ENCODE measurements around the gene PI4K2A. TPM values are rescaled to one million over a fixed set of nuclear protein-coding genes. Genes with fewer than 3 reads are reported as not detected.

PI4K2A gene
- total RNA-seq, 4 donors from 2014 or later: 14.8 to 25.8 (median 22.7) TPM

GRCh38 chr10:97708167-97708566, 67.7 kb downstream of the PI4K2A start:
- Histone ChIP-seq H3K36me3 (no peaks in the 10 kb centered on the region), H3K4me1 (peaks cover 0 to 63% (median 34%) of the 10 kb centered on the region in 3 donors), H3K27ac (peak overlapping the region; percentile 77 to 97 (median 87)), H3K4me3 (no peak overlapping the region), H3K27me3 (no peaks in the 10 kb centered on the region), H3K9me3 (no peaks in the 10 kb centered on the region)
- 38 to 46% methylated on average over 1 to 2 of the region's 2 CpGs for WGBS, 2 donors (ENCODE audit: low coverage in 1 of 2)
- no peak for TF ChIP-seq CTCF (IDR thresholded peaks at IDR 0.05)
- no peak for TF ChIP-seq EP300 (IDR thresholded peaks at IDR 0.05)
- no peak for TF ChIP-seq POLR2AphosphoS5 (IDR thresholded peaks at IDR 0.05)
- no peak for TF ChIP-seq POLR2A (IDR thresholded peaks at IDR 0.05)
- peak; percentile 23 for ATAC-seq

GRCh38 chr10:97708976-97709946, 68.8 kb downstream of the PI4K2A start:
- TF ChIP-seq EP300 (IDR thresholded peaks at IDR 0.05) (no peak), POLR2A (IDR thresholded peaks at IDR 0.05) (no peak), POLR2AphosphoS5 (IDR thresholded peaks at IDR 0.05) (peak; percentile 42), CTCF (IDR thresholded peaks at IDR 0.05) (peak in 3 of 4 experiments; percentile 70 to 78 (median 77))
- H3K4me3 ChIP-seq: no peak overlapping the region
- no peaks in the 10 kb centered on the region for H3K27me3 ChIP-seq
- 31 to 41% methylated on average over 9 to 14 of the region's 18 CpGs for WGBS, 2 donors (ENCODE audit: low coverage in 1 of 2)
- peak overlapping the region; percentile 77 to 97 (median 87) for H3K27ac ChIP-seq
- H3K9me3 ChIP-seq: no peaks in the 10 kb centered on the region
- peak; percentile 58 for ATAC-seq
- no peaks in the 10 kb centered on the region for H3K36me3 ChIP-seq
- peaks cover 0 to 65% (median 34%) of the 10 kb centered on the region in 3 donors for H3K4me1 ChIP-seq

- peak overlapping the region; percentile 97 to 99 (median 98) for H3K27ac ChIP-seq
- no peak for ATAC-seq
- WGBS, 2 donors (ENCODE audit: low coverage in 1 of 2): 65 to 88% methylated on average over 3 to 5 of the region's 9 CpGs
- TF ChIP-seq POLR2AphosphoS5 (IDR thresholded peaks at IDR 0.05) (peak; percentile 6), CTCF (IDR thresholded peaks at IDR 0.05) (no peak)
- H3K4me1 ChIP-seq: peaks cover 5 to 88% (median 50%) of the 10 kb centered on the region in 3 donors
- H3K4me3 ChIP-seq: no peak overlapping the region
- no peaks in the 10 kb centered on the region for H3K9me3 ChIP-seq
- no peaks in the 10 kb centered on the region for H3K36me3 ChIP-seq
- no peaks in the 10 kb centered on the region for H3K27me3 ChIP-seq
These were observed 71.4 kb downstream of the PI4K2A start for GRCh38 chr10:97711640-97712572.

GRCh38 chr10:97713339-97713825, 72.9 kb downstream of the PI4K2A start, which contains the start of gene MARVELD1:
Gene MARVELD1, plus strand, starts transcription at chr10:97713730. Its CDS starts 147 bp downstream, at chr10:97713877.
- peaks cover 5 to 88% (median 55%) of the 10 kb centered on the region in 3 donors for H3K4me1 ChIP-seq
- no peaks in the 10 kb centered on the region for H3K27me3 ChIP-seq
- ATAC-seq: peak; percentile 55
- peak within 1 kb of the TSS; percentile 56 to 72 for H3K4me3 ChIP-seq
- TF ChIP-seq POLR2AphosphoS5 (IDR thresholded peaks at IDR 0.05) (peak; percentile 83), EP300 (IDR thresholded peaks at IDR 0.05) (no peak), CTCF (IDR thresholded peaks at IDR 0.05) (peak in 1 of 4 experiments; percentile 11), POLR2A (IDR thresholded peaks at IDR 0.05) (peak; percentile 55 to 69)
- no peaks in the 10 kb centered on the region for H3K9me3 ChIP-seq
- 0% methylated on average over 2 to 15 of the region's 37 CpGs for WGBS, 2 donors (ENCODE audit: low coverage in 1 of 2)
- peak within 1 kb of the TSS; percentile 97 to 99 (median 98) for H3K27ac ChIP-seq
- H3K36me3 ChIP-seq: peaks cover 0 to 10% of the 10 kb centered on the region in 2 donors

Measured in gastroesophageal sphincter (tissue), 4 donors.